ENCODE results near the gene STK24.

The STK24 gene

DNA sequence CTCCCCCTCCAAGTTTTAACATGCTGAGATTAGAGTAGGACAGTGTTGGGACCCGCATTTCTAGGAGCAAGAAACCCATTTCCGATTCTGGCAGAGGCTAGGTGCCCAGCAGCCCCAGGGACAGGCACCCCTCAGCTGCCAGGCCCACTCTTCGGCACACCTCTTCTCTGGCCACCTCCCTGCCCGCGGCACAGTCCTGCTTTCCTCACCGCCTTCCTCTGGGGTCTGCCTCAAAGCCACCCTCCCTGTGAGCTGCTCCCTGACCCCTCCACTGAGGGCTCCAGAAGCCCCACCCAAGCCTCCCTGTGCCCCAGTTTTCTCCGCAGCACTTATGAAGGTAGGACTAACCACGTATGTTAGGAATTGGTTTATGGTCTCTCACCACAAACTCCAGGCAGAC lies 79.9 kb downstream of the STK24 start:
- Histone ChIP-seq H4K20me1 (ENCODE audit: low read depth, low read length) (peaks cover 13% of the 10 kb centered on the region; the same call in 1 of the 2 replicates), H3K36me3 (ENCODE audit: low read length) (no peaks in the 10 kb centered on the region), H3K4me3 (ENCODE audit: insufficient read depth, low read length, poor library complexity, severe bottlenecking) (no peak overlapping the region), H3K27me3 (ENCODE audit: low read length) (no peaks in the 10 kb centered on the region), H3F3A (ENCODE audit: insufficient read depth) (no peaks in the 10 kb centered on the region), H3K27ac (ENCODE audit: low read depth, low read length) (no peak overlapping the region), H3K9me2 (replicated peaks; ENCODE audit: insufficient read depth, low read length) (no peaks in the 10 kb centered on the region), H3K79me2 (ENCODE audit: insufficient read depth, low read length) (peaks cover 3% of the 10 kb centered on the region; the same call in 1 of the 2 replicates), H2AFZ (ENCODE audit: low read depth, low read length, severe bottlenecking) (no peak overlapping the region), H3K9ac (ENCODE audit: low read length) (no peak overlapping the region), H3K9me3 (ENCODE audit: insufficient read depth, low read length) (no peaks in the 10 kb centered on the region), H3K4me2 (ENCODE audit: low read depth, low read length, poor library complexity, severe bottlenecking) (no peak overlapping the region)
- TF ChIP-seq, protein P1, sequence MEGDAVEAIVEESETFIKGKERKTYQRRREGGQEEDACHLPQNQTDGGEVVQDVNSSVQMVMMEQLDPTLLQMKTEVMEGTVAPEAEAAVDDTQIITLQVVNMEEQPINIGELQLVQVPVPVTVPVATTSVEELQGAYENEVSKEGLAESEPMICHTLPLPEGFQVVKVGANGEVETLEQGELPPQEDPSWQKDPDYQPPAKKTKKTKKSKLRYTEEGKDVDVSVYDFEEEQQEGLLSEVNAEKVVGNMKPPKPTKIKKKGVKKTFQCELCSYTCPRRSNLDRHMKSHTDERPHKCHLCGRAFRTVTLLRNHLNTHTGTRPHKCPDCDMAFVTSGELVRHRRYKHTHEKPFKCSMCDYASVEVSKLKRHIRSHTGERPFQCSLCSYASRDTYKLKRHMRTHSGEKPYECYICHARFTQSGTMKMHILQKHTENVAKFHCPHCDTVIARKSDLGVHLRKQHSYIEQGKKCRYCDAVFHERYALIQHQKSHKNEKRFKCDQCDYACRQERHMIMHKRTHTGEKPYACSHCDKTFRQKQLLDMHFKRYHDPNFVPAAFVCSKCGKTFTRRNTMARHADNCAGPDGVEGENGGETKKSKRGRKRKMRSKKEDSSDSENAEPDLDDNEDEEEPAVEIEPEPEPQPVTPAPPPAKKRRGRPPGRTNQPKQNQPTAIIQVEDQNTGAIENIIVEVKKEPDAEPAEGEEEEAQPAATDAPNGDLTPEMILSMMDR (IDR thresholded peaks at IDR 0.05; ENCODE audit: insufficient read depth, low read length, poor library complexity, severe bottlenecking), result no peak
- no peak for TF ChIP-seq EZH2phosphoT487 (conservative IDR thresholded peaks at IDR 0.05; ENCODE audit: low read length)

DNA sequence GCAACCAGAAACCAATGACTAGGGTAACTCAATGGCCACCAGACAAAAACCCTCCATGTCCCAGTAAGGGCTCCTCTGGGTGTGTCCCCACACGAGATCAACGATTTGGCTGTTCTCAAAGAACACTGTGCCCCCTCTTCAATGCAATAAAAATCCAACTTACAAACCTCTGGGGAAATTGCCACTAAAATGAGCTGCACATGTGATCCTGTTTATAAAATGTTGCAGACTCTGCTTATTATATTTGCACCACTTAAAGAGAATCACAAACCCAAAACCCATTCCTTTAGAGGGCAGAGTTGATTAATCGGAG lies 80.5 kb downstream of the STK24 start:
- H3F3A ChIP-seq (ENCODE audit: insufficient read depth), result no peaks in the 10 kb centered on the region
- H3K27me3 ChIP-seq (ENCODE audit: low read length), result no peaks in the 10 kb centered on the region
- H3K9ac ChIP-seq (ENCODE audit: low read length), result no peak overlapping the region
- no peak overlapping the region for H3K4me2 ChIP-seq (ENCODE audit: low read depth, low read length, poor library complexity, severe bottlenecking)
- no peaks in the 10 kb centered on the region for H3K36me3 ChIP-seq (ENCODE audit: low read length)
- no peak for TF ChIP-seq EZH2phosphoT487 (conservative IDR thresholded peaks at IDR 0.05; ENCODE audit: low read length)
- TF ChIP-seq, protein P1 (IDR thresholded peaks at IDR 0.05; ENCODE audit: insufficient read depth, low read length, poor library complexity, severe bottlenecking), result no peak
- H3K4me3 ChIP-seq (ENCODE audit: insufficient read depth, low read length, poor library complexity, severe bottlenecking), result no peak overlapping the region
- H3K79me2 ChIP-seq (ENCODE audit: insufficient read depth, low read length), result no peaks in the 10 kb centered on the region
- H4K20me1 ChIP-seq (ENCODE audit: low read depth, low read length), result peaks cover 17% of the 10 kb centered on the region; the same call in 1 of the 2 replicates
- no peak overlapping the region for H2AFZ ChIP-seq (ENCODE audit: low read depth, low read length, severe bottlenecking)
- H3K9me2 ChIP-seq (replicated peaks; ENCODE audit: insufficient read depth, low read length), result no peaks in the 10 kb centered on the region
- H3K27ac ChIP-seq (ENCODE audit: low read depth, low read length), result no peak overlapping the region
- no peaks in the 10 kb centered on the region for H3K9me3 ChIP-seq (ENCODE audit: insufficient read depth, low read length)

DNA sequence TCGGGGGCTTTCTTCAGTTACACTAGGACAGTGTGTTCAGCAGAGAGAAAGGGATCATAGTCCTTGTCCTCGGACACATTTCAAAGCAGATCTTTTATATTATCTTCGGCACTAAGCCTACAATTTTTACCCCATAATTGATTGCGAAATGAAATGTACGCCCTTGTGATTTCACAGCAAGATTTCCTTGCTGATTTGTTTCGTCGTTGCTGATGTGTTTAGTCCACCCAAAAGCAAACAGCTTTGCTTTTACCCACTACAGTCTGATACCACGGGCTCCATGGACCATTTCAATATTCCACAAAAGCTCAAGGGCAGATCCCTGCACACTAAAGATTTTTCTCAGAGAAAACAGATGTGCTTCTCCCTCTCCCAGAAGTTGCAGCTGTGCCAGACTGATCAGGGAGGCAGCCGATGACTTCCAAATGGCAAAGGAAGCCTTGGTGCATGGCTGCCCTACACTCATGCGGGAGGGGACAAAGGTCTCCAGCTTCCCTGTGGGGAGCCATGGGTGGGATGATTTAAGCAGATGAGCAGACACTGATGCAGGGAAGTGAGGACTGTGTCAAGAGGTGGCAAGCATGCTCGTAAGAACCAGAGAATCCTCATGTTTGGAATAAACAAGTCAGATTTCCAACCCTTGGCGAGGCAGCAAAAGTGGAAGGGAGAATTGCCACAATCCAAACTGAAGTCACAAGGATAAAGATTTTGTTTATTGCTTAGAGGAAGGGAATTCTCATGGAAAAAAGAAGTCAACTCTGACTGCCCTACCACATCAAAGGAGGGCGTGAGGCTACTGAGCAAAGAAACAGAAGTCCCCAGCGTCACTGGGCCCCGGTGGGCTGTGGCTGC lies 81.1 kb downstream of the STK24 start:
- no peak overlapping the region for H3K27ac ChIP-seq (ENCODE audit: low read depth, low read length)
- no peak overlapping the region for H3K9ac ChIP-seq (ENCODE audit: low read length)
- peaks cover 23% of the 10 kb centered on the region; the same call in 1 of the 2 replicates for H4K20me1 ChIP-seq (ENCODE audit: low read depth, low read length)
- H3K36me3 ChIP-seq (ENCODE audit: low read length), result no peaks in the 10 kb centered on the region
- no peak overlapping the region for H3K4me2 ChIP-seq (ENCODE audit: low read depth, low read length, poor library complexity, severe bottlenecking)
- no peaks in the 10 kb centered on the region for H3K9me2 ChIP-seq (replicated peaks; ENCODE audit: insufficient read depth, low read length)
- TF ChIP-seq, protein P1 (IDR thresholded peaks at IDR 0.05; ENCODE audit: insufficient read depth, low read length, poor library complexity, severe bottlenecking), result no peak
- TF ChIP-seq EZH2phosphoT487 (conservative IDR thresholded peaks at IDR 0.05; ENCODE audit: low read length), result no peak
- H3K4me3 ChIP-seq (ENCODE audit: insufficient read depth, low read length, poor library complexity, severe bottlenecking), result no peak overlapping the region
- no peak overlapping the region for H2AFZ ChIP-seq (ENCODE audit: low read depth, low read length, severe bottlenecking)
- H3F3A ChIP-seq (ENCODE audit: insufficient read depth), result no peaks in the 10 kb centered on the region
- no peaks in the 10 kb centered on the region for H3K79me2 ChIP-seq (ENCODE audit: insufficient read depth, low read length)
- H3K27me3 ChIP-seq (ENCODE audit: low read length), result no peaks in the 10 kb centered on the region
- H3K9me3 ChIP-seq (ENCODE audit: insufficient read depth, low read length), result no peaks in the 10 kb centered on the region

All from SU-DHL-6 (cell line).